Measurements from ENCODE around the gene SEMA3C.

SEMA3C gene

DNA sequence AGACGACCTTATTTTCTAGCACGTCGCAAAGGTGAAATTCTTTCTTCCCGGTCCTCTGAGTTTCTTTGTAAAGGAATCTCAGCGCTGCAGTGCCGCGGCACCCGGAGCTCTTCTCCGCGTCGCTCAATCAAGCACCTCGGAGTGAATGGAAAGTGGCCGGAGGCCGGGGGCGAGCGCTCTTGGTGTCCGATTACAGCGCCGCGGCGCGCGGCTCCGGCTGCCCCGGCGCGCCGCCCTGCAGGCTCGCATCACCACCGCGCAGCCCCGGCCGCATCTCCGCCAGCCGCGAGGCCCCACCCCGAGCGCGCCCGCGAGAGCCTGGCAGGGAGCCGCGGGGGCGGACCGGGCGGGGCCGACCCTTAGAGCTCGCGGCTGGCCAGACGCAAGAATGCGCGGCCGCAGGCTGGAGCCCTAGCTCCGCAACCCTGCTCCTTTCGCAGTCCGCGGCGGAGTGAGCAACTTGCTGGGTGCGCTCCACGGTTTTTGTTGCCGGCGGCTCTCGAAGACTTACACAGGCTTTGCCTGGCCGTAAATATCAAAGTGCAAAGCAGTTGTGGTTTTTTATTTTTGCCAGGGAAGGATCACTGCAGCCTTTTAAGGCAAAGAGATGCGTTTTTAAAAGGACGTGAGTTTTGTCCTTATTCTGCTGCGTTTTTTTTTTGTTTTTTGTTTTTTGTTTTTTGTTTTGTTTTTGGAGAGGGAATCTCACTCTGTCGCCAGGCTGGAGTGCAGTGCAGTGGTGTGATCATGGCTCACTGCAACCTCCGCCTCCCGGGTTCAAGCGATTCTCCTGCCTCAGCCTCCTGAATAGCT is at the start of gene SEMA3C:
SEMA3C (minus strand) TSS at position 143 of the 813 bp plus-strand sequence. CDS start 2,270 bp downstream, outside the sequence.
- DNase-seq (ENCODE audit: low spot score) = peak; percentile 93

DNA sequence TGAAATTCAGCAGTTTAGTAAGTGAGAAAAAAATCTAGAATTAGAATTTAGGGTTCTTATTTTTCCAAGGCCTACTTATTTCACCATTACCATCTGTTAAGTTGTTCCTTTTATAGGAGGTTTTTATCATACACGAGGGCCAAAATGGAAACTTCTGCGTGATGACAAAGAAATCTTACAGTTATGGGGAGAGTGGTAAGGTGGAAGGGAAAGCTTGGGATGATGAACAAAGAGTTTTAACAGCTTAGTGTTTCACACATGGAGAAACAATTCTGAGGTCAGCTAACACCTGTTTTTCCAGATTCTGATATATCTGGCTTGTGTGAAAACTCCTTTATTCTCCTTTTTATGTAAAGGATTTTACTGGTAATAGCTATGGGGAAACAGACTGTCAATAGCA is 49.8 kb upstream of the SEMA3C start:
- DNase-seq (ENCODE audit: low spot score) = no peak

DNA sequence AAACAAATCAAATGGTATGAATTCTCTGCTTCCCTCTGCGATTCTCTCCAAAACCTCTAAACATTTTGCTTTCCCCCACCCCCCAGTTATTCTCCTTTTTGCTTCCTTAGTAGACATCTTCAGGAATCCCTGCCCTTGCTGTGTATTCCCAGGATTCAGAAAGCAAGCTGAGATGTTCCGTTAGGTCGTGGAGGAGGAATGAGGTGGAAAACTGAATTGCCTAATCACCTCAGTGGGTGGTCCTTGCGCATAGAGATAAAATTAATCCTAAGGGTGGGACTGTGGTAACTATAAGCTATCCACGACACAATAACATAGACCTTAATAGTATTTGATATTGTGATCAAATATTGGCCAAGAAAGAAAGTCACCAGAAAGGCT is 49.1 kb upstream of the SEMA3C start:
- DNase-seq (ENCODE audit: low spot score) = no peak

DNA sequence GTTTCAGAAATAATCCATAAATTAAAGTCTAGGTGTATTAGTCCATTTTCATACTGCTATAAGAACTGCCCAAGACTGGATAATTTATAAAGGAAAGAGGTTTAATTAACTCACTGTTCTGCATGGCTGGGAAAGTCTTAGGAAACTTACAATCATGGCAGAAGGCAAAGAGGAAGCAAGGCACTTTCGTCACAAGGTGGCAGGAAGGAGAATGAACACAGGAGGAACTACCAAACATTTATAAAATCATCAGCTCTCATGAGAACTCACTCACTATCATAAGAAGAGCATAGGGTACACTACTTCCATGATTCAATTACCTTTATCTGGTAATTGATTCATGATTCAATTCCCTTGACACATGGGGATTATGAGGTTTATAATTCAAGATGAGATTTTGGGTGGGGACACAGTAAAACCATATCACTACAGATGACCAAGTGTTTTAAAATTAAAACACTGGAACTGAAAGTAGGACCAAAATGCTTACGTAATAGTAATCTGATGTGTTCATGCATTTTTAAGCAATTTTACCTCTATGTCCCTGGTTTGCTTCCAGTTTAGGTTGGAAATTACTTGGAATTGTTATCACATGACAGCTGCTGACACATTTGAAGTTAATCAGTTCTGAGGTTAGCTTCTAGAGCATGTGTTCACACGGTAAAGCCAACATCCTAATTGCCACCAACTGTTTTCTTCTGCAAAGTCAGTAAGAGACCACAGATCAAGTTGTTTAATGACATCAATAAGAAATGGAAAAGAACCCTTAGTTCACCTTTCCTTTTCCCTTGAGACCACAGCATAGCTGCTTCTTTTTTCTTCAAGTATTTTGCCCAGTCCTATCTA is 48.4 kb upstream of the SEMA3C start:
- DNase-seq (ENCODE audit: low spot score) = no peak

DNA sequence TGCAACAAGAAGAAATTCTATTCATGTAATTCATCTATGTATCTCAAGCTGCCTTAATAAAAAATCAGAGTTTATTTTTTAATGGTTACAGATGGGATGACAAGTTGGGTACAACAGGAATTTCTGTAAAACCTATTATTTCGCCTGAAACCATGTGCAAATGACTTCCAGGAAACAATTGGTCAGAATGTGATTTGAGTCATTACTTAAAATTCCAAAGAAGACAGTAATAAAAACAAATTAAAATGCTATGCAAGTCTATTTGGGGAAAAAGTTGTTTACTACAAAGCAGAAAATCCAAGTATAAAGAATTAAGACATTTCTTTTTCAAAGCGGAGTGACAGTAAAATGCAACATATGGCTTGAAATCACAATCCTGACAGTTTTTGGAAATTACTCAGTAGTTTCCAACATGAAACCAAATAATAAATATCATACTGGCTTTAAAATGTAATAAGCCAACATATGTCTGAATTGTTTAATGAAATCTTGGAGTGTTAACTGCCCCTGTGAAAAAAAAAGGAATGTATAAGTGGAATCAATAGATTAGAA is 41.5 kb upstream of the SEMA3C start:
- DNase-seq (ENCODE audit: low spot score) = no peak

DNA sequence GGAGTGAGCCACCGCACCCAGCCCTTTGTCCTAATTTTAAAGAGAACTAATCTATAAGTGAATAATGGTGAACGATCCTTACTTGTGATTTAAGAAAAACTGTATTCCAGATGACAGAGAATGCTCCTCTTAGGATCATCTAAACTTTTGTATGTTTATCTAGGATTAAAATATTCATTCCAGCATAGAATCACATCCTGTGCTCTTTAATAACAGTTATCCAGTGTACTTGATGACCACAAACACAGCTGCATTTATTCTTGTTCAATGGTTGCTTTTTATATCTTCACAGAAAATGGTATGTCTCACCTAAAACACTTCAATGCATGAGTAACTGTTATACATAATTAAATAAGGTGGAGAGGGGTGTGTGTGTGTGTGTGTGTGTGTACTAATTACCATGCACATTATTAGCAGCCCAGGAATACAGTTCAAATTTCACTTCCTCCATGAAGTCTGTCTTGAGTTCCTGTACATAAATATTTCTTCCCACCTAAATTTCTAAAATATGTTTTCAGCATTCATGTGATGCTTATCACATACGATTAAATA is 38.5 kb upstream of the SEMA3C start:
- DNase-seq (ENCODE audit: low spot score) = no peak

DNA sequence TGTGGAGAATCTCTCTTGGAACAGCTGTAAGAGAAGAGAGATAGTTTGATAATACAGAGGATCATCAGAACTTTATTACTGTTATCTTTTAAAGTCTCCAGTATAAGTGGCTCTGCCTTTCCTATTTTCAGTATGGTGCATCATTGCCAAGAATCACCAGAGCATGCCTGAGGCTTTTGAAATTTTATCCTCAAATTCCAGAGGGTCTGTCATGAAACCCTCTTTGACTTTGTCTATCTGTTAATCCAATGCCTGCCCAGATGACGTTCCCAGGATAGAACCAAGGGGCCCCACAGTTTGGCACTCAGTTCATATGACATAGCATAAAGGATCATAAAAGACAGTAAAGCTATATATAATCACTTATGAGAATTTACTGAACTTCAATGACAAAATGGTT is 35.3 kb upstream of the SEMA3C start:
- DNase-seq (ENCODE audit: low spot score) = no peak

DNA sequence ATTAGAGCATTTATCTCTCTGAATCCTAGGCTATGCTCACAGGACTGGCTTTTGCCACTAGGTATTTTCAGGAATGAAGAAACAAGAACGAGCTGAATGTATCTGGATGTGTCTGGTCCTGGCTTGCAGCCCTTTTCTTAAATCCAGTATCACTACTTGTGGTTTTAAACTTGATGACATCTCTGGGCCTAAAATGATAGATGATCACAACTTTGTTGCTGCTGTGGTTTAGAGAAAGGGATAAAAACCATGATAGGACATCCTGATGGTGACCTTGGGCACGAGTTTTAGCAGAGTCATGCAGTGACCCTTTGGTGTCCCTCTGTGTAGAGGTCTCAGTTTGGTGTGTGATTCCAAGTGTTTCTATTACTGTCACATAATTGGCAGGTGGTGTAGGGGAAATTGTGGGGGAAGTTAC is 31.7 kb upstream of the SEMA3C start:
- no peak for DNase-seq (ENCODE audit: low spot score)

DNA sequence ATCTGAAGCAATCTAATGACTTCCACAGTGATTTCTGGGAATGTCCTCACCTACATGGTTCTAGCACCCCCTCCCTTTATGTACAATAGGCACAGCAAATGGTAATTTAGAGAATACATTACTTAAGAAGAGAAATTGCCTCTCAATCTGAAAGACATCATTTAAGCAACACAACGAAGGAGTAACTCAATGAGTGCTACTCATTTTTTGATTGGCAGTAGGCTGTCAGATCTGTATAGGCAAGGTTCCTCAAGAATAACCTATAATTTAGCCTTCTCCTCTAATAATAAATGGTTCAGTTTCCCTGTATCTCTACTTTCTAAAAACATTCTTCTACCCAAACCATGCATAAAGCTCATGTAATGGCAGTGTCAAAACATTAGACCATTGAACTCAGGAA is 30.6 kb upstream of the SEMA3C start:
- DNase-seq (ENCODE audit: low spot score) = no peak

DNA sequence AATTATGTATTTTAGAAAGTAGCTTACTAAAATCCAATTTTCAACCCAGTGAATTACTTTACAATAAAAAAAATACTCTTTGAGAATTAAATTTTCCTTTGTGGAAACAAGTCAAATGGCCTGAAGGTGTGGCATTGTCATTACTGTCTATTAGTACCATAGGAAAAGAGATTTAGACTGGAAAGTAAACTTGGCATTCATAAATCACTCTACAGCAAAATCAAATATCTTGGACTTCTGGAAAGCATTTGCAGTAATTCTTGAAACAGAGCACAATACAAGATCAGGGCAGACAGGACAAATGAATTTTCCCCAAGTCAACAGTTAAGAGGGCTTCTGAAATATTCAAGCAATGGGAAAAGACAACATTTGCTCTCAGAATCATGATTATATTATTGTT is 28.0 kb upstream of the SEMA3C start:
- no peak for DNase-seq (ENCODE audit: low spot score)

DNA sequence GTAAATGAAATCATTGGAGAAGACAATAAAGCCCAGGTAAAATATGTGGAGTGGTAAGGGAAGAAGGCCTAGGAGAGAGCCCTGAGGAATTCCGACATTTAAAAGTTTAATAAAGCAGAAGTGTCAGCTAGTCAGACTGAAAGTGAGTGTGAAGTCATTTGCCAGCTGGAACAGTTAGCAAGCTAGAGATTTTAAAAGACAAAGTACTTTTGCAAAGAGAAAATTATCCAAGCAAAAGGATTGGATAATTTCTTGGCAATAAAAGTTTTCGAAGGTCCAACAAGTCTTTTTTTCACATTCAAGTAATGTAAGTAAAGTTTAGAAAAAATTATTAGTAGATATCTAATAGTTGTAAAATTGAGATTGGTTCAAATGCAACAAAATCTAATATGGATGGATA is 27.1 kb upstream of the SEMA3C start:
- DNase-seq (ENCODE audit: low spot score) = no peak

DNA sequence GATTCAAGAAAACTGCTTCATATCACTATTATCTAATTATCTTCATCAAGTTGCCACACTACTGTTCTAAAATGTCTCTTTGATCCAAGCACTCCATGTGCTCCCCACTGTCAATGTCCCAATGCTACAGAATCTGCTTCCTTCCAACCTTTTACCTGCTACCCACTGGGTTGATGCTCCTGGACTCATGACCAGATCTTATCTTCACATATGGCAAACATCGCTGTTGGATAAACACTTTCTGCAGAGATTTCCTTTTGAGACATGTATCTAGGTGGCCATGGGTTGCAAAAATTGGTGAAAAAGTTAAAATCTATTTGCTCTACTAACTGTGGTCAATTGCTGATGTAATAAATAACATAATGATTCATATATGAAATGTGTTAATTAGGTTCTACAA is 24.5 kb upstream of the SEMA3C start:
- DNase-seq (ENCODE audit: low spot score) = no peak

DNA sequence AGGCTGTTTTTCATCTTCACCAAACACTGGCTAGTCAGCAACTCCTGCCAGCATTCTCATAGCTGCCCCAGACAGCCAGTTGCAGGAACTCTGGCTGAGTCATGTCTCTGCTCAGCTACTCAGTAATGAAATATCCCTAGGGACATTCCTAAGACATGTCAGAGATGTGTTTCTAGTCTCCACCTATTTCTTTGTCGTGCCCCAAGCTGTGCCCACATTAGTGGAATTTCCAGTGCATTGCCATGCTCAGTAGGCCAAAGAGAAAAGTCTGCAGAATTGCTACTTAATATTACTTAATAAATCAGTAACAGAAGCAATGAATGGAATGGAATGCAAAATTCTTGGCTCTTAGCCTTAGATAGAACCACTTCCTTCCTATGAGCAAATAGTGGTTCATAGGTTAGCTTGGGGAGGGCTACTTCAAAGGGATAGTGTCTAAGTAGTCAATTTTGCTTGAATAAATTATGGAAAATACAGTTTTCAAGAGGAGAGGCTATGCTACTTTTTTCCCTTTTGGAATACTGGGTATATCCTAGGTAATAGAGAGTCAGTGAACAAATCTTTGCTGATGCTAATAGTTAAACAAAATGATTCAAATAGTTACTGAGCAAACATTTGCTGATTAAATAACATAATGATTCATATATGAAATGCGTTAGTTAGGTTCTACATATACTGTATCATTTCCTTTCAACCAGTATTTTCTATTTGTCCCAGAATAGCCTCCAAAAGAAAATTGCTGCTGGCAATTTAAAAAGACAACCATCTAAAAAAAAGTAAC is 23.6 kb upstream of the SEMA3C start:
- peak; percentile 71 for DNase-seq (ENCODE audit: low spot score)

DNA sequence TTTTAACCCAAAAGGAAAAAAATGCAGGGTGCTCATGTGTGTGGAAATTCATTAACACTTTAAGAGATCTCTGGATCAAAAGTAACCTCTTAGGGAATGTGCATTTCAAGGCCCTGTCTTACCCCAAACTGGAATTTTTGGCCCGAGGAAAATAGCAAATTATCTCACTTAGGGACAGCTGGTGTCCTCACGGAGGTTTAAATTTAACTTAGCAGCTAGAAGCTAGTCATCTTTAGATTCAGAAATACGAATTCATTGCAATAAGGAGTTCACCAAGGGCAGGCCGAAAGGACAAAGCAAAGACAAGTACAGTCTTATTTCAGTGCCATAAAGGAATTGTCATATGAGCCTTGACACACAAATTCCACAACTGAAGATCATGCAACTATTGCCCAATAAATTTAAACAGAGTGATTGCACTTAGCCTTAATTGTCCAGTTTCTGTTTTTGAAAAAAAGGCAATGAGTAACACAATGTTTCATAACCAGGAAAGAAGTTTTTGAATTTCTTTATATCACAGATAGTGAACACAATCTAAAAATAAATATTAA is 22.4 kb upstream of the SEMA3C start:
- no peak for DNase-seq (ENCODE audit: low spot score)

DNA sequence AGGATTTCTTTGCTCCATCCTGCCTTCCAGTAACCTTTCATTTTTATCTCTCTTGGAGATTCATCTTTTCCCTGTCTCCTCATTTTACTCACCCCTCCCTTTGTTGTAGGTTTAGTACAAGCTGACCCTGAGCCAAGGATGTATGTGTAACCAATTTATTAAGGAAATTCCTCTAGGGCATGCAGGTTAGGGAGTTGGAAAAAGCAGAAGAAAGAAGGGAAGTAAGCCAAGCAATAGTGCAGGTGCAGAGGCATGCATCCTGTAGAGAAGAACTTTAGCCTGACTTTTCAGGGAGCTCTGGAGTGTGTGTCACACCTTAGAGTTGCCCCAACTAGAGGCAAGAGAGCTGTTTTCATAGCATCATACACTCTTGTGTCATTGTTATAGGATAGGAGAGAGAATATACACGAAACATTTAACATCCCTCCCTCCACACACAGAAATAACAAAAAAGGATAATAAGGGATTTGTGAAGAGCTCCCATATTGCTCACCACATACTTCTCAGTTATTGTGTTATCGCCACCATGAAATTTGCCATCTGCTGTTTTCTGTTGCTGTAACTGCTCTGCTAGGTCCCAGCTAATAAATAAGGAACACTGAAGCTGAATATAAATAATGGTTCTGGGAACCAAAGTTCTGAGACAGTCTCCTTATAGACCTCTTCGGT is 21.8 kb upstream of the SEMA3C start:
- DNase-seq (ENCODE audit: low spot score) = no peak

DNA sequence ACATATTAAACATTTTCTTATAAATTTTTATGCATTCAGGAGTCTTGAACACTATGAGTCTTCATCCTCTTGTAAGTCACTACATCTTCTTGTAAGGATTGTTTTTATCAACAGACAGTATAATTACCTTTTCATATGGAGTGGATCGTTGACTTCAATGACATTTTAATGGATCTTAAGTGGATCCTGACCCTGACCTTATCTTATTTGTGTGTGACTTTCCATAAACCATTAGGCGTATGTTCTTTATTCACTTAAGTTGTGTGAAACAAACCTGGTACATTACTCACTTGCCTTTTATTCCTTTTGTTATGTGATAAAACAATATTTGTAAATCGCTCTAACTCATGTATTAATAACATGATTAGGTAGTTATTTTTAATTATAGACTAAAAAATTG is 18.5 kb upstream of the SEMA3C start:
- DNase-seq (ENCODE audit: low spot score) = no peak

DNA sequence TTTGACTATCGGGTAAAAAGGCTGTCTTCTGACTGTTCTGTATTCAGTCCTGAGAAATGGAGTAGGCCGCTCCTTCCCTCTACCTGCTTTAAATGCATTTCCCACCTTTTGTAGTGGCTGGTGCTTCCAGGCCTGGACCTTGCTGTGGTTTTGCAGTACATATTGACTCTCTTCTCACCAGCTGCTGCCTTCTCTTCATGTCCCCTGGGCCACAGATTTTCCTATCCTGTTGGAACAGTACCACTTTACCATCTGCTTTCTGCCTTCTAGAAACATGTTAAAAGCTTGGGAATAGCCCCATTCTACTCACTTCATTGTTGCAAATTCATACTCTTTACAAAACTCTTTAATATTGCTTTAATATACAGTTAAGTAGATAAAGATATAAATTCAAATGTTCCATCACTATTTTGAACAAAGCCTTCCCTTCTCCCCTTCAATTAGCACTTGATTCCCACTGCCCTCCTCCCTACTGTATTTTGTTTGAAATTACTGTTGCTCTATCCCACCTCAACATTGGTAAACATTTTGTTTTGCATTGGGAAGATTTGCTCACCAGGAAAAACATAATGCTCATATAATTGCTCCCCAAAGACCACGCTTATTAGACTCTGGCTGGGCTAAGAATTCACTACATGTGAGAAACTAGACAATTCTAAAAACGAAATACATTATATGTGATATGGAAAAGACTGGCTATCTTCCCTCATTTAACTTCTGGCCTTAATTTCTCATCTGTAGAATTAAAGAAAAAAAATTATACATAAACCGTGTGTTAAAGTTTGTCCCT is 17.3 kb upstream of the SEMA3C start:
- DNase-seq (ENCODE audit: low spot score) = no peak

DNA sequence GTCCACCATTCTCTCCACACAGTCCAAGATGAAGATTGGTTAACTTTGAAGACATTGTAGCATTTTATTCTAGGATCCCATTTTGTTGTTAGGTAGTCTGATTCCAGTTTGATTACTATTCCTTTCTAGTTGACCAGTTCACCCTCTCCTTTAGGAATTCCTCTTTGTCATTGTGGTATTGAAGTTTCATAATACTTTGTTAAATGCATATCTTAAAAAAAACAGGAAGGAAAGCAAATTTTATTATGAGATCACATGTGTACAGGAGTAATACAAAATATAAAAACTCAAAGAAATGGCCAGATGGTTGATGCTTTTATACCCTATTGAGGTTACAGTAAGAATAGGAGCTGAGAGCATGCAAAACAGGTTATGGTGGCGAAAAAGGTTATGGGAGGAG is 15.5 kb upstream of the SEMA3C start:
- no peak for DNase-seq (ENCODE audit: low spot score)

DNA sequence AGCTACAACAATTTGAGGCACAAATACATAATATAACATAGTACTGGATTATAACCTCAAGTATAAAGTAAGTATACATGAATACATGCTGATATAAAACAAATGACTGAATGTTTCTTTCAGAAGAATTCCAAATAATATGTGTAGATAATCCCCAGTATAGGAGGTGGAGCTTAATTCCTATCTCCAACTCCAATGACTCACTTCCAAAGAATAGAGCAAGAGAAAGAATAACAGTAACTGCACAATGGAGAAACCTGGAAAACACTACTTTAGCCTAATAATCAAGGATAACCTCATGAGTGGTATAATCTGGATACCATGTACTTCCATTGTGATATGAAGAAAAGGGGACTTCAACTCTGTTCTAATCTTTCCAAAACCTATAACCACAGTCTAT is 13.7 kb upstream of the SEMA3C start:
- DNase-seq (ENCODE audit: low spot score) = no peak

DNA sequence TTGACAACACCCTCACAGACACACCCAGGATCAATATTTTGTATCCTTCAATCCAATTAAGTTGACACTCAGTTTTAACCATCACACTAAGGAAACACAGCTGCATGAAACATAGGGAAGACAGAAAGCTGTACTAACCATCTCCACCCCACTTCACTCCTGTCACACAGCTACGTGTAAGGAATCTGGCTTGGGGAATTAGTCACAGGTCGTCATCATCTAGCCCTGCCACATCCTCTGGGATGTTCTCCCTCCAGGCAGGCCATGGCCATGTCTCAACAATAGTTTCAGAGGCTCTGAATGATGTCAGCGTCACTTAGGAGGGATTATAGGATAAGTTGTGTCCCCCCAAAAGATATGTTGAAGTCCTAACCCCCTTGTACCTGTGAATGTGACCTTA is 10.8 kb upstream of the SEMA3C start:
- no peak for DNase-seq (ENCODE audit: low spot score)
